ENCODE data around the gene NCKAP5.
"Not testable (repeated sequence)": the region's sequence is repeated elsewhere in the genome, so short reads cannot be mapped to it uniquely, and the experiment has no call there.

Gene NCKAP5

GRCh38 chr2:133522204-133522603 lies 46.1 kb downstream of the NCKAP5 start:
- no peak for DNase-seq (ENCODE audit: low read depth)

- DNase-seq (ENCODE audit: low read depth), result no peak
Measured at GRCh38 chr2:133521146-133521745, 47.0 kb downstream of the NCKAP5 start.

- DNase-seq (ENCODE audit: low read depth), result not testable (repeated sequence)
Measured at GRCh38 chr2:133519677-133520076, 48.6 kb downstream of the NCKAP5 start.

GRCh38 chr2:133518700-133519344 lies 49.4 kb downstream of the NCKAP5 start:
- no peak for DNase-seq (ENCODE audit: low read depth)

- DNase-seq (ENCODE audit: low read depth), result no peak
Measured at GRCh38 chr2:133517876-133518275, 50.4 kb downstream of the NCKAP5 start.

GRCh38 chr2:133516405-133517026 lies 51.7 kb downstream of the NCKAP5 start:
- DNase-seq (ENCODE audit: low read depth), result no peak

GRCh38 chr2:133515271-133515670 lies 53.0 kb downstream of the NCKAP5 start:
- no peak for DNase-seq (ENCODE audit: low read depth)

- no peak for DNase-seq (ENCODE audit: low read depth)
Measured at GRCh38 chr2:133513893-133514292, 54.4 kb downstream of the NCKAP5 start.

GRCh38 chr2:133512121-133512520 lies 56.1 kb downstream of the NCKAP5 start:
- no peak for DNase-seq (ENCODE audit: low read depth)

- DNase-seq (ENCODE audit: low read depth), result no peak
Measured at GRCh38 chr2:133511679-133512078, 56.6 kb downstream of the NCKAP5 start.

- DNase-seq (ENCODE audit: low read depth), result no peak
Measured at GRCh38 chr2:133509777-133510176, 58.5 kb downstream of the NCKAP5 start.

GRCh38 chr2:133508546-133509165 lies 59.6 kb downstream of the NCKAP5 start:
- no peak for DNase-seq (ENCODE audit: low read depth)

- no peak for DNase-seq (ENCODE audit: low read depth)
Measured at GRCh38 chr2:133506996-133507395, 61.3 kb downstream of the NCKAP5 start.

- no peak for DNase-seq (ENCODE audit: low read depth)
Measured at GRCh38 chr2:133504566-133505505, 63.4 kb downstream of the NCKAP5 start.

GRCh38 chr2:133503927-133504326 lies 64.3 kb downstream of the NCKAP5 start:
- DNase-seq (ENCODE audit: low read depth), result no peak

GRCh38 chr2:133503323-133503722 lies 64.9 kb downstream of the NCKAP5 start:
- no peak for DNase-seq (ENCODE audit: low read depth)

GRCh38 chr2:133502678-133503077 lies 65.6 kb downstream of the NCKAP5 start:
- no peak for DNase-seq (ENCODE audit: low read depth)

- no peak for DNase-seq (ENCODE audit: low read depth)
Measured at GRCh38 chr2:133500917-133501316, 67.3 kb downstream of the NCKAP5 start.

GRCh38 chr2:133498662-133499585 lies 69.3 kb downstream of the NCKAP5 start:
- DNase-seq (ENCODE audit: low read depth), result no peak

- DNase-seq (ENCODE audit: low read depth), result no peak
Measured at GRCh38 chr2:133497951-133498565, 70.2 kb downstream of the NCKAP5 start.

All from activated T-helper 1 cell treated with Interleukin-2 at 50 U/mL for 16 hours (primary cell).